K562 (cell line): ENCODE results near the gene ST3GAL5. TPM values are rescaled to one million over a fixed set of nuclear protein-coding genes. Genes with fewer than 3 reads are reported as not detected.
A peak's percentile ranks its signal among the peaks of the same experiment; 100 is the strongest.

ENCODE experiments used
- ATAC-seq: fragments of 200-7000 bp; cut with Tn5 transposase; 3 replicates; pipeline ENCODE4 v1.9.1; 2020; ENCODE audit warnings: moderate library complexity
- BruUV-seq: library from RNA; stranded (reverse); fragments of 400-500 nt; replicated peaks from 2 replicates; lab custom pipeline; 2021; lab: Mats Ljungman, UMichigan
- CTCF ChIA-PET: fragments of 300-600 bp; formaldehyde crosslinking; extraction: SDS; loops from one replicate; lab custom pipeline; 2021; ENCODE audit warnings: low intra/inter-chr PET ratio; lab: Yijun Ruan, JAX
- POLR2A ChIA-PET: fragments of 300-600, 350-650 bp; sonication (Branson Sonifier 250); formaldehyde crosslinking; extraction: SDS; loops from one replicate; lab custom pipeline; 2021; ENCODE audit warnings: antibody characterized with exemption, inconsistent platforms; lab: Yijun Ruan, JAX
- DNase-seq, 4 experiments: peaks; one replicate each; pipeline versions ENCODE4 v3.0.0 to v3.0.0-alpha.2; 2011 to 2018; ENCODE audit warnings: low spot score in 3 of 4, mixed read lengths in 3 of 4; ENCODE audit errors: extremely low read depth in 1 of 4
- FAIRE-seq: peaks from 2 replicates; lab custom pipeline; 2011; peaks lifted over from hg19 to GRCh38; lab: Jason Lieb, UNC
- H2AFZ ChIP-seq: 2 replicates; pipeline ENCODE4 v1.6.0; 2011; ENCODE audit warnings: low read depth, low read length, control low read depth, inconsistent platforms
- H3K27ac ChIP-seq: fragments of 200-600 bp; 3 replicates; pipeline ENCODE4 v1.8.0; 2011; ENCODE audit warnings: low read depth, mild to moderate bottlenecking, control low read depth, inconsistent platforms, low read length, moderate library complexity, mixed read lengths; ENCODE audit errors: extremely low read depth
- H3K27me3 ChIP-seq, 2 experiments: fragments of 300-600 bp in 1 of 2; 2 replicates in 1 of 2; 3 replicates in 1 of 2; pipeline versions ENCODE4 v1.6.0 to v1.8.0; 2011; ENCODE audit warnings: inconsistent platforms in 2 of 2, low read length in 2 of 2, mild to moderate bottlenecking in 1 of 2, mixed read lengths in 1 of 2, moderate library complexity in 1 of 2; ENCODE audit not compliant: control insufficient read depth in 2 of 2, insufficient read depth in 2 of 2
- H3K36me3 ChIP-seq: fragments of 300-600 bp; 3 replicates; pipeline ENCODE4 v1.8.0; 2011; ENCODE audit warnings: mild to moderate bottlenecking, low read length, inconsistent platforms; ENCODE audit not compliant: control insufficient read depth, insufficient read depth
- H3K4me1 ChIP-seq, 2 experiments: fragments of 200-600 bp in 1 of 2; replicated peaks in 1 of 2; 2 replicates in 1 of 2; 3 replicates in 1 of 2; pipeline versions ENCODE4 v1.5.1 to v1.8.0; 2011; ENCODE audit warnings: inconsistent platforms in 2 of 2, low read length in 2 of 2, mild to moderate bottlenecking in 1 of 2, mixed read lengths in 1 of 2, moderate library complexity in 1 of 2; ENCODE audit not compliant: control insufficient read depth in 2 of 2, insufficient read depth in 2 of 2
- H3K4me2 ChIP-seq: 2 replicates; pipeline ENCODE4 v1.6.1; 2011; ENCODE audit warnings: low read length, control low read depth, inconsistent platforms, mixed read lengths; ENCODE audit not compliant: insufficient read depth
- H3K4me3 ChIP-seq: fragments of 200-600 bp; sonication (generic), shearing (Covaris generic); 2 replicates; pipeline ENCODE4 v1.5.1; 2016; ENCODE audit warnings: control low read depth, inconsistent platforms
- H3K79me2 ChIP-seq: fragments of 200-600 bp; 3 replicates; pipeline ENCODE4 v1.8.0; 2011; ENCODE audit warnings: low read length, inconsistent platforms; ENCODE audit not compliant: control insufficient read depth, insufficient read depth
- H3K9ac ChIP-seq, 2 experiments: 2 replicates each; pipeline versions ENCODE4 v1.6.0 to v1.6.1; 2011; ENCODE audit warnings: low read depth in 2 of 2, low read length in 2 of 2, control low read depth in 1 of 2, inconsistent platforms in 1 of 2, mild to moderate bottlenecking in 1 of 2, mixed read lengths in 1 of 2; ENCODE audit not compliant: insufficient read depth in 1 of 2
- H3K9me1 ChIP-seq: one replicate; pipeline ENCODE4 v1.6.0; 2011; ENCODE audit warnings: inconsistent platforms, mild to moderate bottlenecking, low read length, moderate library complexity; ENCODE audit not compliant: control insufficient read depth, insufficient read depth
- H3K9me3 ChIP-seq: replicated peaks from 2 replicates; pipeline ENCODE4 v1.5.1; 2011; ENCODE audit warnings: low read depth, low read length, inconsistent platforms; ENCODE audit not compliant: control insufficient read depth, insufficient read depth
- H4K20me1 ChIP-seq: replicated peaks from 2 replicates; pipeline ENCODE4 v1.6.1; 2011; ENCODE audit warnings: low read length, inconsistent platforms, mixed read lengths; ENCODE audit not compliant: control insufficient read depth, insufficient read depth
- RBM14 ChIP-seq: fragments of 200-400 bp; formaldehyde crosslinking; IDR thresholded peaks from 2 replicates; pipeline ENCODE4 v1.6.1; 2018; ENCODE audit warnings: low read depth, mild to moderate bottlenecking, low read length, moderate library complexity, borderline replicate concordance; ENCODE audit not compliant: insufficient read depth
- RFX1 ChIP-seq: fragments of 450-650 bp; IDR thresholded peaks from 2 replicates; pipeline ENCODE4 v1.6.1; 2016; ENCODE audit warnings: mild to moderate bottlenecking, moderate library complexity
- RNF2 ChIP-seq: sonication (generic); IDR thresholded peaks from 2 replicates; pipeline ENCODE4 v1.6.1; 2016
- WGBS: fragments of 100-300 bp; shearing (Covaris generic); methylation state at CpG from one replicate; pipeline ENCODE4 v1.1.6; 2016; ENCODE audit warnings: low coverage, mixed read lengths; ENCODE audit not compliant: insufficient coverage; ENCODE audit errors: missing lambda C conversion rate; 5-methylcytosine and 5-hydroxymethylcytosine counted together
- in situ Hi-C: fragments of 300-500 bp; cut with MboI; formaldehyde crosslinking; loops from 4 replicates; pipeline ENCODE4 v1.15.0; 2018; ENCODE audit warnings: inconsistent platforms, mixed read lengths
- intact Hi-C: fragments of 100-400 bp; cut with micrococcal nuclease; formaldehyde crosslinking; loops from 2 replicates; pipeline ENCODE4 v1.14.2; 2022
- polyA plus RNA-seq, 8 experiments: library from polyadenylated mRNA; depleted of rRNA in 4 of 8; stranded (reverse) in 5 of 8; unstranded in 3 of 8; fragments of >200 nt; fragmentation: Nextera tagmentation in 2 of 8; fragmentation: Illumina TruSeq in 1 of 8; extraction: Ambion mirVana in 2 of 8; extraction: Trizol in 1 of 8; gene quantifications; 2 replicates each; pipeline versions ENCODE4 v1.2.1 to v1.2.3, GENCODE V29; 2011 to 2014; ENCODE audit warnings: inconsistent platforms in 1 of 8, missing spikeins in 1 of 8
- total RNA-seq, 7 experiments: library from RNA; depleted of rRNA in 6 of 7; stranded (reverse); fragments of >200 nt in 6 of 7; fragmentation: Illumina TruSeq in 2 of 7; extraction: Trizol in 2 of 7; gene quantifications; 2 replicates each; pipeline versions ENCODE4 v1.2.1 to v1.2.3, GENCODE V29; 2011 to 2021; ENCODE audit warnings: low replicate concordance in 1 of 7

The ST3GAL5 gene
- total and polyA plus RNA-seq, 9 of the 15 experiments (the other 6 are each of a cell fraction or from before 2014, with no cell fraction given), result 1.6 to 10.0 (median 4.2) TPM

DNA sequence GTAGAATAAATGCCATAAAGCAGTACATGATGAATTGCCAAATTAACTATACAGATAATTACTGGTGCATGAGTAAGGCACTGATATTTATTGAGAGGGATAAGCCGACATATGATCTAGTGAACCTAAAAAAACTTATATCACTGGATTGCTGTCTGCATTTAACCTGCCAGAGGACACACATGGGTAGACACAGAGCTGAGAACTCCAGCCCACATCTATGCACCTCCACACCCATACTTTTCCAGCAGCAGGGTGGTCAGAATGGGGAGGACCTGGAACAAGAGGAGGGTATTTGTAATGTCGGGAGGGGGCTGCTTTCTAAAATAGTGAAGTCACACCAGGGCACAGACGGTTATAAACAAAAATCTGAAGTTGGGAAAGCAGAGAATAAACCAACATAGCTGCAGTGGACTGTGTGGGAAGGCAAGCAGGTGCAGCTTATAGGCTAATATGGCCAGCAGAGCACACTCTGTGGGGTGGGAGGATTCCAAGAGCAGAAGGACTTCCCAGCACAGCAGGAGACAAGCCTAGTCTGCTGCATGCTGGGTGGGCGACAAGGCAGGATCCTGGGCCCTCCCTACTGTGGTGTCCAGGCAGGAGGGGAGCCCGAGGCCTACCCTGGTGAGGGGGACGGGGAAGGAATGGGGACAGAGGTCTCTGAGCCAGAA is 17.2 kb downstream of the ST3GAL5 start (continued):
- no peak for TF ChIP-seq RNF2
- TF ChIP-seq, all 486 proteins: peak for 0

DNA sequence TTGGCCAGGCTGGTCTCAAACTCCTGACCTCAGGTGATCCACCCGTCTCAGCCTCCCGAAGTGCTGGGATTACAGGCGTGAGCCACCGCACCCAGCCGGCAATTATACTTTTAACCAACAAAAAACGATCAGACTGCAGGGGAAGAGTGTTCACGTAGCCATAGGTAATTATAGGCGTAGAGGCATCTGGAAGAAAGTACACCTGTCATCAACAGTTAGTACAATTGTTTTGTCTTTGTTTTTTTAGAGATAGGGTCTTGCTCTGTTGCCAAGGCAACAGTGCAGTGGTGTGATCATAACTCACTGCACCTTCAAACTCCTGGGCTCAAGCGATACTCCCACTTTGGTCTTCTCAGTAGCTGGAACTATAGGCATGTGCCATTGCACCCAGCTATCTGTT is 20.0 kb downstream of the ST3GAL5 start:
- 71% methylated on average over 9 of the region's 9 CpGs for WGBS
- ChIA-PET POLR2A (no interaction called here), CTCF (no interaction called here)
- Histone ChIP-seq H3K4me1 (peaks cover 7 to 11% of the 10 kb centered on the region in 2 experiments; a peak in 4 of 5 replicates), H3K36me3 (no peaks in the 10 kb centered on the region), H3K9me3 (no peaks in the 10 kb centered on the region), H3K4me3 (no peak overlapping the region), H3K4me2 (no peak overlapping the region)
- TF ChIP-seq RBM14, result no peak
- peak; percentile 78 for TF ChIP-seq RFX1
- TF ChIP-seq, all 486 proteins: peak for 1
- Histone ChIP-seq H3K79me2 (no peaks in the 10 kb centered on the region), H2AFZ (no peak overlapping the region), H3K9me1 (peaks cover 6% of the 10 kb centered on the region), H3K9ac (no peak overlapping the region), H4K20me1 (no peaks in the 10 kb centered on the region; the same call in 1 of the 2 replicates), H3K27me3 (no peaks in the 10 kb centered on the region), H3K27ac (no peak overlapping the region)
- intact Hi-C loops (no loop called here), in situ Hi-C loops (no loop called here)
- no peak for FAIRE-seq
- no peak for ATAC-seq
- no TSS peak for BruUV-seq
- DNase-seq, result no peak
